ENCODE measurements around the gene PYGM.

The PYGM gene

GRCh38 chr11:64767344-64768299 lies 7.8 kb upstream of the PYGM start:
- DNase-seq, result peak; percentile 77 to 86
- TF ChIP-seq GATA1 (IDR thresholded peaks at IDR 0.05; ENCODE audit: low read depth, low read length), result no peak
- no peak for TF ChIP-seq POLR2A (IDR thresholded peaks at IDR 0.05; ENCODE audit: low read length)

- DNase-seq, result no peak
- TF ChIP-seq POLR2A (IDR thresholded peaks at IDR 0.05; ENCODE audit: low read length) (no peak), GATA1 (IDR thresholded peaks at IDR 0.05; ENCODE audit: low read depth, low read length) (no peak)
Observed at GRCh38 chr11:64766881-64767280, 7.1 kb upstream of the PYGM start.

- no peak for DNase-seq
- no peak for TF ChIP-seq POLR2A (IDR thresholded peaks at IDR 0.05; ENCODE audit: low read length)
- no peak for TF ChIP-seq GATA1 (IDR thresholded peaks at IDR 0.05; ENCODE audit: low read depth, low read length)
Observed at GRCh38 chr11:64765851-64766665, 6.3 kb upstream of the PYGM start.

GRCh38 chr11:64765291-64765850 lies 5.6 kb upstream of the PYGM start:
- TF ChIP-seq GATA1 (IDR thresholded peaks at IDR 0.05; ENCODE audit: low read depth, low read length) (no peak), POLR2A (IDR thresholded peaks at IDR 0.05; ENCODE audit: low read length) (no peak)
- no peak for DNase-seq

- no peak for TF ChIP-seq GATA1 (IDR thresholded peaks at IDR 0.05; ENCODE audit: low read depth, low read length)
- TF ChIP-seq POLR2A (IDR thresholded peaks at IDR 0.05; ENCODE audit: low read length), result no peak
Observed at GRCh38 chr11:64764753-64765152, 5.0 kb upstream of the PYGM start.

GRCh38 chr11:64764040-64764611 lies 4.4 kb upstream of the PYGM start:
- TF ChIP-seq GATA1 (IDR thresholded peaks at IDR 0.05; ENCODE audit: low read depth, low read length) (no peak), POLR2A (IDR thresholded peaks at IDR 0.05; ENCODE audit: low read length) (no peak)
- no peak for DNase-seq

More at GRCh38 chr11:64764753-64765152, 5.0 kb upstream of the PYGM start:
- DNase-seq, result no peak

- no peak for TF ChIP-seq GATA1 (IDR thresholded peaks at IDR 0.05; ENCODE audit: low read depth, low read length)
- no peak for TF ChIP-seq POLR2A (IDR thresholded peaks at IDR 0.05; ENCODE audit: low read length)
- no peak for DNase-seq
Observed at GRCh38 chr11:64763526-64764039, 3.8 kb upstream of the PYGM start.

- TF ChIP-seq POLR2A (IDR thresholded peaks at IDR 0.05; ENCODE audit: low read length) (no peak), GATA1 (IDR thresholded peaks at IDR 0.05; ENCODE audit: low read depth, low read length) (no peak)
- no peak for DNase-seq
Observed at GRCh38 chr11:64762674-64763525, 3.1 kb upstream of the PYGM start.

GRCh38 chr11:64762277-64762673 lies 2.5 kb upstream of the PYGM start:
- DNase-seq, result no peak
- TF ChIP-seq GATA1 (IDR thresholded peaks at IDR 0.05; ENCODE audit: low read depth, low read length) (no peak), POLR2A (IDR thresholded peaks at IDR 0.05; ENCODE audit: low read length) (peak; percentile 18)

- no peak for DNase-seq
- no peak for TF ChIP-seq POLR2A (IDR thresholded peaks at IDR 0.05; ENCODE audit: low read length)
- no peak for TF ChIP-seq GATA1 (IDR thresholded peaks at IDR 0.05; ENCODE audit: low read depth, low read length)
Observed at GRCh38 chr11:64760759-64761420, 1.1 kb upstream of the PYGM start.

GRCh38 chr11:64759131-64759721 lies 548 bp downstream of the PYGM start:
- TF ChIP-seq GATA1 (IDR thresholded peaks at IDR 0.05; ENCODE audit: low read depth, low read length), result no peak
- no peak for TF ChIP-seq POLR2A (IDR thresholded peaks at IDR 0.05; ENCODE audit: low read length)
- DNase-seq, result no peak

All from erythroblast (primary cell).